Activated T-helper 9 cell treated with anti-CD3 and anti-CD28 coated beads, Interleukin-2, amount 50 U/mL, for 16 hours (primary cell): ENCODE measurements around the gene KCNK2.

Source experiments
- DNase-seq: peaks from one replicate; pipeline ENCODE4 v3.0.0-alpha.2; 2020; ENCODE audit warnings: low read depth

Gene KCNK2

GRCh38 chr1:215095524-215095923 is 13.0 kb downstream of the KCNK2 start:
- no peak for DNase-seq

GRCh38 chr1:215101511-215101910 is 19.0 kb downstream of the KCNK2 start:
- no peak for DNase-seq

GRCh38 chr1:215104283-215104682 is 21.7 kb downstream of the KCNK2 start:
- no peak for DNase-seq

GRCh38 chr1:215106067-215106466 is 23.5 kb downstream of the KCNK2 start:
- no peak for DNase-seq

GRCh38 chr1:215109171-215109570 is 26.6 kb downstream of the KCNK2 start:
- no peak for DNase-seq

- DNase-seq: no peak
These were observed 29.4 kb downstream of the KCNK2 start for GRCh38 chr1:215111916-215112315.

GRCh38 chr1:215113776-215114153 is 31.2 kb downstream of the KCNK2 start:
- no peak for DNase-seq

- DNase-seq: no peak
These were observed 31.8 kb downstream of the KCNK2 start for GRCh38 chr1:215114154-215114933.

GRCh38 chr1:215115760-215116159 is 33.2 kb downstream of the KCNK2 start:
- no peak for DNase-seq

- no peak for DNase-seq
These were observed 35.5 kb downstream of the KCNK2 start for GRCh38 chr1:215118081-215118480.

GRCh38 chr1:215119056-215119455 is 36.5 kb downstream of the KCNK2 start:
- DNase-seq: no peak

- DNase-seq: no peak
These were observed 37.3 kb downstream of the KCNK2 start for GRCh38 chr1:215119719-215120365.

- DNase-seq: no peak
These were observed 46.0 kb downstream of the KCNK2 start for GRCh38 chr1:215128504-215128903.

- no peak for DNase-seq
These were observed 48.8 kb downstream of the KCNK2 start for GRCh38 chr1:215131291-215131690.

GRCh38 chr1:215132156-215132555 is 49.6 kb downstream of the KCNK2 start:
- no peak for DNase-seq

- DNase-seq: no peak
These were observed 51.0 kb downstream of the KCNK2 start for GRCh38 chr1:215133532-215133931.

GRCh38 chr1:215137985-215138384 is 55.4 kb downstream of the KCNK2 start:
- no peak for DNase-seq

- no peak for DNase-seq
These were observed 57.6 kb downstream of the KCNK2 start for GRCh38 chr1:215140135-215140534.

- DNase-seq: no peak
These were observed 58.9 kb downstream of the KCNK2 start for GRCh38 chr1:215141460-215141859.

- DNase-seq: no peak
These were observed 61.0 kb downstream of the KCNK2 start for GRCh38 chr1:215143497-215143896.

GRCh38 chr1:215146240-215146975 is 63.9 kb downstream of the KCNK2 start:
- DNase-seq: no peak

GRCh38 chr1:215147024-215147423 is 64.5 kb downstream of the KCNK2 start:
- DNase-seq: no peak
